NT2/D1 (cell line): ENCODE results near the gene RNASE11.

ENCODE experiments used
- DNase-seq: peaks from one replicate; pipeline ENCODE4 v3.0.0-alpha.2; 2011; ENCODE audit warnings: low read depth, low spot score
- H3K27me3 ChIP-seq: 2 replicates; pipeline ENCODE4 v1.6.0; 2011; ENCODE audit warnings: mild to moderate bottlenecking; ENCODE audit not compliant: insufficient read length, insufficient read depth
- H3K36me3 ChIP-seq: 2 replicates; pipeline ENCODE4 v1.6.1; 2011; ENCODE audit warnings: mild to moderate bottlenecking, low read length, mixed read lengths; ENCODE audit not compliant: insufficient read depth, insufficient read length
- H3K4me1 ChIP-seq: 2 replicates; pipeline ENCODE4 v1.5.1; 2011; ENCODE audit not compliant: insufficient read depth, insufficient read length
- H3K4me3 ChIP-seq: 2 replicates; pipeline ENCODE4 v1.5.1; 2011; ENCODE audit warnings: low read depth; ENCODE audit not compliant: insufficient read length
- H3K9ac ChIP-seq: 2 replicates; pipeline ENCODE4 v1.6.0; 2011; ENCODE audit warnings: low read depth; ENCODE audit not compliant: insufficient read length
- H3K9me3 ChIP-seq: 2 replicates; pipeline ENCODE4 v1.5.1; 2011; ENCODE audit warnings: mild to moderate bottlenecking, low read length; ENCODE audit not compliant: insufficient read depth
- SUZ12 ChIP-seq: IDR thresholded peaks from 2 replicates; pipeline ENCODE4 v1.6.1; 2011; ENCODE audit not compliant: insufficient read length, insufficient read depth; ENCODE audit errors: extremely low read depth
- YY1 ChIP-seq: IDR thresholded peaks from 2 replicates; pipeline ENCODE4 v1.6.1; 2011; ENCODE audit not compliant: insufficient read length, insufficient read depth
- ZNF274 ChIP-seq: IDR thresholded peaks from 2 replicates; pipeline ENCODE4 v1.6.1; 2011; ENCODE audit warnings: mild to moderate bottlenecking, low read depth, low read length

Gene RNASE11

DNA sequence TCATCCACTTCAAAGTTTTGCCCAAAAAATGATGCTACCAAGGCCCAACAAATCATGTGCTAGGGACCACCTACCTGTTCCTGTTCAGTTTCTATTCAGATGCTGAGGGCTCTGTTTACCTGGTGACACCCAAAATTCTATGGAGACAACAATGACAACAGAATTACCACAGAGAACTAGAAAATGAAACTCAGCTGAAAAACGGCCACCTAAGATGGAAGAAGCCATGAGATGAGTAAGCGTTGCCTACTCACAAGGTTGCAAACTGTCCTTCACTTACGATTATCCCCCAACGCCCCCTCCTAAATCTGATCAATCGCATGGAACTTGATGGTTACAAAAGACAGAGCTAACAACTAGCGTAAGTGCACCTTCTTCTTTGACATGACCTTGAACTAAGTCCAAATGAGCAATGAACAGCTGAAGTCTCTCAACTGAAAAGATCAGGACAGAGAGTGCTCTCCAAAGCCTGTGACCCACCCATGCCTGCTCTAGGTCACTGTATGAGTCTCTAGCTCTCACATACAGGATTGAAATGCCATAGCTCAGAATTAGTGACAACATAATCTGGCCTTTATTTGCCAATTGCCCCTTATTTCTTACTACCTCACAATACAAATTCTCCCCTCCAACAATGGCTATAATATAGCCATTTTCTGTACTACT, at the start of gene RNASE11:
Gene RNASE11, minus strand, starts transcription at position 513 of the 666 bp plus-strand sequence.
- Histone ChIP-seq H3K4me3 (no peak within 1 kb of the TSS), H3K36me3 (no peaks in the 10 kb centered on the region), H3K9ac (no peak within 1 kb of the TSS), H3K27me3 (no peaks in the 10 kb centered on the region), H3K9me3 (no peaks in the 10 kb centered on the region; the same call in 1 of the 2 replicates), H3K4me1 (no peaks in the 10 kb centered on the region)
- no peak for DNase-seq
- no peak for TF ChIP-seq SUZ12
- no peak for TF ChIP-seq YY1
- TF ChIP-seq ZNF274 = no peak

DNA sequence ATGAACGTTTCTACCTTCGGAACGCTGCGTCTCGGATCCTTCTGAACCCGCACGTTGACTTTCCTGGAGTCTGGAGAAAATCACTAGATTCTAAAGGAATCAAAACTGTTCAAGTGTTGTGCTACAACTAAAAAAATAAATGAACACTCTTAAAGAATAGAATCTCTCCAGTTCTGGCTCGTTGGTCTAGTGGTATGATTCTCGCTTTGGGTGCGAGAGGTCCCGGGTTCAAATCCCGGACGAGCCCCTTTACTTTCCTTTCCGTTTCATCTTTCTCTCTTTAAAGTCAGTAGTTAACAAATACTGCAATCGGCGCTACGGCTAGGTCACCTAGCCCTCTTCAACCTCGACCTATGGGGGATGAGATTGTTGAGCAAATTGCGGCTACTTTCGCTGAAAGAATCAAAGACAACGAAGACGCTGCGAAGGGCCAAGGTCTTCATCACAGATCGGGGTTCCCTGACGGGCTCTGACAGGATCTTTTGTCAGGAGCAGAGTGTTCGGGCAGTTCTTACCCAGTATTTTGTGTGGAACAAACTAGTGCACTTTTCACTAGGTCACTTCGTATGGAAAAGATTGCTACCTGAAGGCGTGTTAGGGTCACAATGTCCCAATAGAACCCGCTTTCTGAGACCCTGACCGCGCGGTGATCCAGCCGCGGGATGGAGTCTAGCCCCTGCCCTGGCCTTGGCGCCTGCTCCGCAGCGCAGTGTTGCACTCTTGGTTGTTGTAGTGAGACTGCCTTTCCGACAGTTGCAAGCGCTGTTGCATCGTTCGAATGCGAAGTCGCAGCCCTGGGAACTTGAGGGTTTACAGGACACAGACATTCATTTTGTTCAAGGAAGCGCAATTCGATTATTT, 45.3 kb upstream of the RNASE11 start:
- H3K4me1 ChIP-seq = no peaks in the 10 kb centered on the region
- peaks cover 15% of the 10 kb centered on the region for H3K27me3 ChIP-seq
- H3K9ac ChIP-seq = peak overlapping the region; percentile 57
- H3K4me3 ChIP-seq = peak overlapping the region; percentile 44
- no peaks in the 10 kb centered on the region for H3K9me3 ChIP-seq
- no peak for TF ChIP-seq YY1
- no peak for TF ChIP-seq SUZ12
- no peak for TF ChIP-seq ZNF274
- no peaks in the 10 kb centered on the region for H3K36me3 ChIP-seq
- no peak for DNase-seq

DNA sequence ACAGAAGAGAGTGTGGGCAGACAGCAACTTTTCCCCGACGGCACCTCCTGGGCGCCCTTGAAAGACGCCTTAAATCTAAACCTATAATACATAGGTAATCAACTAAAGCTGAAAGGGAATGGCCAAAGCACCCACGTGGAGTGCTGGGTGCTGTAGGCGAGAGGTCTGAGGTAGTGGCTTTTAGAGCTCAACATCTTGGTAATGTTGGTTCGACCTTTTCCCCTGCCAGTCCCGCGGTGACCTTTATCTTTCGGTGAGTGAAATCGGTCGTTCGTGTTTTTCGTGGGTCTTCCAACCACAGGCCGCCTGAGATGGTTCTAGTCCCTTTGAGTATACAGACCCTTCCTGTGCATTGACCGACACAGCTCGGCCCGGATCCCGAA, 44.6 kb upstream of the RNASE11 start:
- H3K4me3 ChIP-seq = peak overlapping the region; percentile 44
- H3K9ac ChIP-seq = peak overlapping the region; percentile 57
- no peaks in the 10 kb centered on the region for H3K4me1 ChIP-seq
- H3K36me3 ChIP-seq = no peaks in the 10 kb centered on the region
- TF ChIP-seq SUZ12 (no peak), YY1 (no peak), ZNF274 (no peak)
- H3K9me3 ChIP-seq = no peaks in the 10 kb centered on the region
- DNase-seq = no peak
- peaks cover 18% of the 10 kb centered on the region for H3K27me3 ChIP-seq

DNA sequence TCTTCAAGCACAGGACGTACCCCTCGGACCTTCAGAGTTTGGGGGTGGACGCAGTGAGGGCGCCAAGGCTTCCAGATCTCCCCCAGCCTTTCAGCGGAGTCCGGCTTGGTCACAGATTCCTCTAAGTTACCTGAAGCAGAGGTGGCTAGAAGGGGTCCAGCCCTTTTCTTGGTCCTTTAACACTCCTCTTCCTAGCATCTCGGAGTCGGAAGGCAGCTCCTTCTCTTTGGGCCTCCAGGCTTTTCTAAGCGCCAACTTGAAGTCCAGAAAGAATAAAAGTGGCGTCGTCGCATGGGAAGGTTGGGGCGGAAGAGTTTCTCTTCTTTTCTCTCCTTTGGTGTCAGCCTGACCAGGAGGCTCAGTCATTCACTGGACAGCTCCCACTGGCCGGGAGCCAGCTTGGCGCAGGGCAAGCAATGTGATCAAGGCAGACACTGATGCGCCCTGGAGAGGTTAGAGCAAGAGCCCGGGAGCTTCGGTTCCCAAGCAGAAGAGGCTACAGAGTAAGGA, 44.1 kb upstream of the RNASE11 start:
- Histone ChIP-seq H3K9me3 (no peaks in the 10 kb centered on the region), H3K4me3 (peak overlapping the region; percentile 44), H3K27me3 (peaks cover 23% of the 10 kb centered on the region), H3K4me1 (no peaks in the 10 kb centered on the region), H3K9ac (peak overlapping the region; percentile 46), H3K36me3 (no peaks in the 10 kb centered on the region)
- TF ChIP-seq SUZ12 = no peak
- TF ChIP-seq ZNF274 = no peak
- no peak for TF ChIP-seq YY1
- no peak for DNase-seq

DNA sequence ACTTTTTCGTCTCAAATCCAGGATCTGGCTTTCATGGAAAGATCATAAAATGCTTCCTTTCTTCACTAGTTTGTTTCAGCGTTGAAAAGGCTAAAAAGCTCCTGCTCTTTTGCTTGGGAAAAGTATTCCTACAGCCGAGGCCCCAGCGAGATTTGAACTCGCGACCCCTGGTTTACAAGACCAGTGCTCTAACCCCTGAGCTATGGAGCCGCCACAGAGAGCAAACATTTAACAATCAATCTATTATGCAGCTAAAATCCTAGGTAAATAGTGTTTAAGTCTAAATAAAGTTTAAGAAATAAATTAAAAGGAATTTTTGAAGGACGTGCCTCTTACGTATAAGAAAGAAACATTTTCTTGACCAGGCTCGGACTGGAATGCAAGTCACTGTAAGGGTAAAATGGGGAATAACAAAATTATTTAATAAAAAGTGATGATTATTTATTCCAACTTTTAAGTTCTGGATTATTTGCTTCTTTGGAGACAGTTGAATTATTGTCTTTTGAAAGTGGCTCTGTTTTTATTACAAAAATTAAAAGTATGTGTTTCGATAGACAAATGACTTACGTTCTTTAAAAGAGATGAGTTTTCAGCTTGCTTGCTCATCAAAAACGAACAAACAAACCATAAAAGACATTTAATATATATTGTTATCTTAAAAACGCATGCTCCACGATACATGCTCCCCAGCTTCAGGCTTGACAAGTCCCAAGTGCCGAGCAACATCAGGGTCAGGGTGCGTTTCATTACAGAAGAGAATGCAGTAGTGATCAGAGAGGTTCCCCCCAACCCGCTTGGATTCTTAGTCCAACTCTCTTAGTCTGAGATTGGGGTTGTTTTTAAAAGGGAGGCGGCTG, 43.5 kb upstream of the RNASE11 start:
- no peak for TF ChIP-seq SUZ12
- no peak for TF ChIP-seq ZNF274
- no peak for TF ChIP-seq YY1
- DNase-seq = no peak

DNA sequence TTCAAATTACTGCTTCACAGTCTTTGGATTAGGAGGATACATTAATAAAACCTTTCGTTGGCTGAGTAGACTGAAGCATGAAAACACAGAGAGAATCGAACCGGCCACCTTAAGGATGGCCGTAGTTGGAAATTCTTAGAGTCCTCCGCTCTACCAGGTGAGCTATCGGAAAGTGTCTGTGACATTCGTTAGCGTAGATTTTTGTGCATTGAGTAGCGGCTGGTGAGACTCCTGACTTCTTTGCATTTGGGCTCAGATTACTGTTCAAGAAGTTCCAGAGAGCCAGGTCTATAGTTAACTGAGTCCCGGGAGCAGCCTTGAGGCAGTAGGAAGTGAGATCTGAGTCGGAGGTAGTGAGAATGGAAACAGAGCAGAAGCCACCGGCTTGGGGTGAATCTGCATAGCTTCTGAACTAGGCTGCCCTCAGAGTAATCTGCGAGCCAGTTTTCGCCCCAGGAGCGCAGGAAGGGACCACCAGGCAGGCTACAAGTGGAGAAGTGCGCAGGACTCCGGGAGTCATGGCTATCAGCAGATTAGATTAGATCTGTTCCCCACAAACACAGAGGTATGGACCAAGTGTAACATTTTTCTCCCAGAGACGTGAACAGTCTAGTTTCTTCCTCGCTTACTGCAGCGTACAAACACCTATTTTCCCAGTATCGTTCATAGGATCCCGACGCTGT, 42.7 kb upstream of the RNASE11 start:
- no peaks in the 10 kb centered on the region for H3K36me3 ChIP-seq
- no peaks in the 10 kb centered on the region for H3K9me3 ChIP-seq
- no peak for TF ChIP-seq SUZ12
- TF ChIP-seq ZNF274 = no peak
- TF ChIP-seq YY1 = no peak
- H3K4me1 ChIP-seq = no peaks in the 10 kb centered on the region
- H3K27me3 ChIP-seq = peaks cover 30% of the 10 kb centered on the region
- DNase-seq = no peak
- peak overlapping the region; percentile 89 for H3K4me3 ChIP-seq
- peak overlapping the region; percentile 86 for H3K9ac ChIP-seq

More for the DNA sequence above, 43.5 kb upstream of the RNASE11 start:
- Histone ChIP-seq H3K4me1 (no peaks in the 10 kb centered on the region), H3K9ac (peak overlapping the region; percentile 86), H3K36me3 (no peaks in the 10 kb centered on the region), H3K27me3 (peaks cover 30% of the 10 kb centered on the region), H3K9me3 (no peaks in the 10 kb centered on the region), H3K4me3 (peak overlapping the region; percentile 89)
